Omental fat pad (tissue), 4 donors: ENCODE data around the gene TLCD4. TPM values are rescaled to one million over a fixed set of nuclear protein-coding genes. Genes with fewer than 3 reads are reported as not detected.
"Not testable (repeated sequence)": the region's sequence is repeated elsewhere in the genome, so short reads cannot be mapped to it uniquely, and the experiment has no call there.

Experiments
- ATAC-seq: fragments of 150-250 bp; one replicate; pipeline ENCODE4 v1.9.1; 2016; ENCODE audit warnings: mild to moderate bottlenecking, moderate library complexity; ENCODE audit not compliant: low FRiP score
- DNase-seq: peaks from one replicate; pipeline ENCODE4 v3.0.0-alpha.2; 2019; ENCODE audit warnings: low spot score
- CTCF ChIP-seq, 3 donors: fragments of 450-650 bp; IDR thresholded peaks; one replicate each; pipeline ENCODE4 v1.5.1; 2016 to 2017; ENCODE audit warnings: antibody characterized with exemption in 3 of 3, mild to moderate bottlenecking in 3 of 3, moderate library complexity in 2 of 3
- small RNA-seq: library from RNA; depleted of rRNA; stranded (forward); fragments of <200 nt; gene quantifications from one replicate; pipeline ENCODE3, GENCODE V24; 2016
- total RNA-seq, 4 donors: library from RNA; depleted of rRNA; stranded (reverse); fragments of >200 nt; gene quantifications; one replicate each; pipeline ENCODE4 v1.1.0, GENCODE V29; 2016

Gene TLCD4
- total RNA-seq, 4 donors from 2014 or later = 3.7 to 18.5 (median 6.1) TPM

GRCh38 chr1:95140791-95141190, 23.6 kb downstream of the TLCD4 start:
- TF ChIP-seq CTCF (IDR thresholded peaks at IDR 0.05) = no peak
- ATAC-seq (no peak), DNase-seq (no peak)

- DNase-seq (no peak), ATAC-seq (no peak)
- no peak for TF ChIP-seq CTCF (IDR thresholded peaks at IDR 0.05)
Measured at GRCh38 chr1:95145493-95145892, 28.3 kb downstream of the TLCD4 start.

GRCh38 chr1:95146637-95147036, 29.5 kb downstream of the TLCD4 start:
- no peak for DNase-seq
- ATAC-seq = no peak
- TF ChIP-seq CTCF (IDR thresholded peaks at IDR 0.05) = no peak

GRCh38 chr1:95154096-95154495, 36.9 kb downstream of the TLCD4 start:
- no peak for DNase-seq
- ATAC-seq = no peak
- no peak for TF ChIP-seq CTCF (IDR thresholded peaks at IDR 0.05)

- ATAC-seq = not testable (repeated sequence)
Measured at GRCh38 chr1:95165569-95165968, 48.4 kb downstream of the TLCD4 start.

More at GRCh38 chr1:95165569-95165968, 48.4 kb downstream of the TLCD4 start:
- not testable (repeated sequence) for DNase-seq

Small RNA genes lying within 50 kb of the gene (small RNA-seq; reads per million reads assigned to genes)
- not detected for gene RF00019

Other genes starting within 250 kb of the TLCD4 start
- gene CNN3, start 190.2 kb upstream of the TLCD4 start, total RNA-seq = 100 to 1,000 TPM; 148 to 216 (median 175) TPM
- gene ALG14, start 44.4 kb upstream of the TLCD4 start, total RNA-seq = 1 to 10 TPM in 3 of 4 donors, under 1 TPM in 1; 0.79 to 2.8 (median 1.4) TPM
- 10 to 100 TPM in 1 of 4 donors, 1 to 10 TPM in 3; 3.7 to 13.1 (median 5.6) TPM for gene RWDD3, start 116.9 kb downstream of the TLCD4 start, total RNA-seq